Mammary epithelial cell (primary cell): ENCODE results near the gene EXOC6B.

ENCODE experiments used
- EZH2 ChIP-seq: IDR thresholded peaks from 2 replicates; pipeline ENCODE4 v1.6.1; 2012; ENCODE audit warnings: low read length, inconsistent platforms, borderline replicate concordance
- TF ChIP-seq, protein P1 (sequence below), 2 donors: IDR thresholded peaks in 1 of 2; conservative IDR thresholded peaks in 1 of 2; 2 replicates each; pipeline ENCODE4 v1.5.1; 2011 to 2012; ENCODE audit warnings: inconsistent platforms in 2 of 2, low read length in 2 of 2, mild to moderate bottlenecking in 2 of 2, control low read depth in 1 of 2, low read depth in 1 of 2; ENCODE audit not compliant: insufficient read depth in 1 of 2; ENCODE audit errors: extremely low read depth in 1 of 2

DNA sequence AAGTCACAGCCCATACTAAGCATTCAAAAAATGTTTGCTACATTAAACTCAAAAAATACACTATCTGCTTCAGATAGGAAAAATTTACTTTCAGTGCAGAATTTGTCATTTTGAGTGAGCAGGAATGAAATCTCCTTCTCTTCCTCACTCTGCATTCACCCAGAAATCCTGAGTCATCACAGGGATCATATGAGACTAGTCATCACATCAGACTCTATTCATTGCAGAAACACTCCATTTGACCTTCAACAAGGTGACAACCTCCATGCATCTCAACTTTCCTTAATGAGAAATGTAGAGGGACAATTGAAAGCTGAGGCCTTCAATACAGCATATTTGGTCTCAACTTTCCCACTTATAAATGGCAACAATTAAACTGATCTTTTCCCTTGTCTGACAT lies 547.8 kb downstream of the EXOC6B start:
- TF ChIP-seq, protein P1, sequence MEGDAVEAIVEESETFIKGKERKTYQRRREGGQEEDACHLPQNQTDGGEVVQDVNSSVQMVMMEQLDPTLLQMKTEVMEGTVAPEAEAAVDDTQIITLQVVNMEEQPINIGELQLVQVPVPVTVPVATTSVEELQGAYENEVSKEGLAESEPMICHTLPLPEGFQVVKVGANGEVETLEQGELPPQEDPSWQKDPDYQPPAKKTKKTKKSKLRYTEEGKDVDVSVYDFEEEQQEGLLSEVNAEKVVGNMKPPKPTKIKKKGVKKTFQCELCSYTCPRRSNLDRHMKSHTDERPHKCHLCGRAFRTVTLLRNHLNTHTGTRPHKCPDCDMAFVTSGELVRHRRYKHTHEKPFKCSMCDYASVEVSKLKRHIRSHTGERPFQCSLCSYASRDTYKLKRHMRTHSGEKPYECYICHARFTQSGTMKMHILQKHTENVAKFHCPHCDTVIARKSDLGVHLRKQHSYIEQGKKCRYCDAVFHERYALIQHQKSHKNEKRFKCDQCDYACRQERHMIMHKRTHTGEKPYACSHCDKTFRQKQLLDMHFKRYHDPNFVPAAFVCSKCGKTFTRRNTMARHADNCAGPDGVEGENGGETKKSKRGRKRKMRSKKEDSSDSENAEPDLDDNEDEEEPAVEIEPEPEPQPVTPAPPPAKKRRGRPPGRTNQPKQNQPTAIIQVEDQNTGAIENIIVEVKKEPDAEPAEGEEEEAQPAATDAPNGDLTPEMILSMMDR (conservative IDR thresholded peaks at IDR 0.05 in 1 of 2, IDR thresholded peaks at IDR 0.05 in 1 of 2; ENCODE audit: extremely low read depth in 1 of 2, insufficient read depth in 1 of 2, low read depth in 1 of 2, low read length in 2 of 2) = no peak
- no peak for TF ChIP-seq EZH2
